ENCODE data around the gene ERCC4. TPM values are rescaled to one million over a fixed set of nuclear protein-coding genes. Genes with fewer than 3 reads are reported as not detected.

Gene ERCC4
- total and polyA plus RNA-seq, 2 of the 8 experiments (the other 6 are each of a cell fraction or from before 2014, with no cell fraction given) = 1.6 to 13.2 TPM

- TF ChIP-seq CHD7 (IDR thresholded peaks at IDR 0.05; ENCODE audit: insufficient replicate concordance, low read length) (no peak), POLR2AphosphoS5 (IDR thresholded peaks at IDR 0.05; ENCODE audit: low read depth, low read length) (no peak), JUND (IDR thresholded peaks at IDR 0.05; ENCODE audit: low read length) (no peak)
Observed at GRCh38 chr16:13958474-13958873, 38.5 kb downstream of the ERCC4 start (continued).
